ENCODE measurements around the gene TEX48. TPM values are rescaled to one million over a fixed set of nuclear protein-coding genes. Genes with fewer than 3 reads are reported as not detected.

Gene TEX48
- polyA plus RNA-seq, 1 donor, result not detected

DNA sequence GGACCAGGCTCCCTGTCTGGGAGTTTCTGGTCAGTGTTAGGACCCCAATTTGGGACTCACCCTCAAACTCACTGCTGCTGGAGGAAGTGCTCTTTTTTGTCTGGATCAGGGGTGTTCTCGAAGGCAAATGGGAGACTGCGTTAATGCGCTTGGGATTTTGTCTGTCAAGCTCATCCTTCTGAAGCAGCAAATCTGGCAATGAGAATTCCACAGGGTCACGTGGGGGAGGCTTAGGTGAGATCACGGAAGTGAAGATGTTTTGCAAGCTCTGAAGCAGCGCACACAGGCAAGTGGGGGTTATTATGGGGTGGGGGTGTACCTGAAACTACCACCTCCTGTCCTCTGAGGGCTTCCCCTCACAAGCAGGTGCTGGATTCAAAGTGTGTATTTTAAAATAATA, 13.8 kb downstream of the TEX48 start:
- WGBS (ENCODE audit: insufficient coverage, low lambda C conversion rate), result no CpG with 5 or more reads among the region's 6 CpGs
- H3K27me3 ChIP-seq (ENCODE audit: control insufficient read depth, insufficient read depth, low read length), result no peaks in the 10 kb centered on the region

GRCh38 chr9:114666851-114667250, 15.1 kb downstream of the TEX48 start:
- H3K27me3 ChIP-seq (ENCODE audit: control insufficient read depth, insufficient read depth, low read length), result no peaks in the 10 kb centered on the region
- WGBS (ENCODE audit: insufficient coverage, low lambda C conversion rate), result no CpG with 5 or more reads among the region's 4 CpGs
- H3K36me3 ChIP-seq (ENCODE audit: control insufficient read depth, insufficient read depth, low read length), result no peaks in the 10 kb centered on the region
- no peak for DNase-seq
- no peak overlapping the region for H3K27ac ChIP-seq (ENCODE audit: low read length)
- H3K4me3 ChIP-seq (ENCODE audit: low read length), result no peak overlapping the region
- no peaks in the 10 kb centered on the region for H3K4me1 ChIP-seq (ENCODE audit: control insufficient read depth, insufficient read depth, low read length)
- no peaks in the 10 kb centered on the region for H3K9me3 ChIP-seq (ENCODE audit: control insufficient read depth, low read depth, low read length)

More for the DNA sequence above, 13.8 kb downstream of the TEX48 start:
- no peaks in the 10 kb centered on the region for H3K36me3 ChIP-seq (ENCODE audit: control insufficient read depth, insufficient read depth, low read length)
- no peaks in the 10 kb centered on the region for H3K4me1 ChIP-seq (ENCODE audit: control insufficient read depth, insufficient read depth, low read length)
- H3K9me3 ChIP-seq (ENCODE audit: control insufficient read depth, low read depth, low read length), result no peaks in the 10 kb centered on the region
- H3K27ac ChIP-seq (ENCODE audit: low read length), result no peak overlapping the region
- no peak for DNase-seq
- no peak overlapping the region for H3K4me3 ChIP-seq (ENCODE audit: low read length)

- Histone ChIP-seq H3K27me3 (ENCODE audit: control insufficient read depth, insufficient read depth, low read length) (no peaks in the 10 kb centered on the region), H3K4me3 (ENCODE audit: low read length) (no peak overlapping the region), H3K36me3 (ENCODE audit: control insufficient read depth, insufficient read depth, low read length) (no peaks in the 10 kb centered on the region), H3K4me1 (ENCODE audit: control insufficient read depth, insufficient read depth, low read length) (no peaks in the 10 kb centered on the region), H3K9me3 (ENCODE audit: control insufficient read depth, low read depth, low read length) (no peaks in the 10 kb centered on the region), H3K27ac (ENCODE audit: low read length) (no peak overlapping the region)
- WGBS (ENCODE audit: insufficient coverage, low lambda C conversion rate), result no CpG with 5 or more reads among the region's 5 CpGs
- DNase-seq, result no peak
Observed at GRCh38 chr9:114666401-114666800, 15.6 kb downstream of the TEX48 start.

DNA sequence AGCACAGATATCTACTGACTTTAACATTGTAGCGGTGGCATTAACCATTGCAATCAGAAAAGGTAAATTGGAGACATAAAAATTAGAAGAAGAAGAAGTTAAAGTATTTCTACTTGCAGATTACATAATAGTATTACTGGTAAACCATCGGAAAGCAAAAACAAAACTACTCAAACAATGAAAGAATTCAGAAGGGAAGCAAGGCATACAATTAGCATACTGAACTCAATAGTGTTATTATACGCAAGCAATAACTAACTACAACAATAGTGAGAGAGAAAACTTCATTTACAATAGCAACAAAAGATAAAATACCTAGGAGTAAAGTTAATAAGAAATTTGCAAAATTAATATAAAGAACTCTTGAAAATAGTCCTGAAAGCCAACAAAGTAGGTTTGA, 17.8 kb downstream of the TEX48 start:
- H3K4me3 ChIP-seq (ENCODE audit: low read length), result no peak overlapping the region
- WGBS (ENCODE audit: insufficient coverage, low lambda C conversion rate), result 80% methylated on average over 2 of the region's 3 CpGs

GRCh38 chr9:114662081-114662989, 19.7 kb downstream of the TEX48 start:
- H3K4me3 ChIP-seq (ENCODE audit: low read length), result no peak overlapping the region

More for the DNA sequence above, 17.8 kb downstream of the TEX48 start:
- no peak for DNase-seq
- Histone ChIP-seq H3K36me3 (ENCODE audit: control insufficient read depth, insufficient read depth, low read length) (no peaks in the 10 kb centered on the region), H3K9me3 (ENCODE audit: control insufficient read depth, low read depth, low read length) (no peaks in the 10 kb centered on the region), H3K27ac (ENCODE audit: low read length) (no peak overlapping the region), H3K27me3 (ENCODE audit: control insufficient read depth, insufficient read depth, low read length) (no peaks in the 10 kb centered on the region), H3K4me1 (ENCODE audit: control insufficient read depth, insufficient read depth, low read length) (no peaks in the 10 kb centered on the region)

DNA sequence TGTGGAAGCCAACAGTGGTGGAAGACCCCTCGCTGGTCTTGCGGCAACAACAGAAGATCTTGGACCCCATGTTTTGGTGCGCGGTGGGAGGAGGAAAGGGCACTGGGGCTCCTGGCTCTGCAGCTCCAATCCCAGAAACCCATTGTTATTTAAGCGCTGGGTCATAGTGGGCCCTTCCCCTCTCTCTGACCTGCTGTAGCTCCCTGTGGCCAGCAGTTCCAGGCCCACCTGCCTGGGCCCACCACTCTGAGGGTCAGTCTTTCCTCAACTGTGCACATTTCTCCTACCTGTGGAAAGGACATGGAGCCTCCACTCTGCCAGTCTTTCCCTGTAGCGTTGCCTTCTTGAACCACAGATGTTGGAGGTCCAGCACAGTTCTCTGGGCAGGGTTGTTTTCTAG, 24.3 kb downstream of the TEX48 start, which contains the start of gene TEX53:
Gene TEX53 (minus strand): TSS at position 101 of the 400 bp plus-strand sequence. CDS start 31 bp downstream, at position 70.
- Histone ChIP-seq H3K9me3 (ENCODE audit: control insufficient read depth, low read depth, low read length) (no peaks in the 10 kb centered on the region), H3K4me1 (ENCODE audit: control insufficient read depth, insufficient read depth, low read length) (no peaks in the 10 kb centered on the region), H3K36me3 (ENCODE audit: control insufficient read depth, insufficient read depth, low read length) (no peaks in the 10 kb centered on the region), H3K27ac (ENCODE audit: low read length) (no peak within 1 kb of the TSS), H3K4me3 (ENCODE audit: low read length) (no peak within 1 kb of the TSS), H3K27me3 (ENCODE audit: control insufficient read depth, insufficient read depth, low read length) (no peaks in the 10 kb centered on the region)
- no peak for DNase-seq
- WGBS (ENCODE audit: insufficient coverage, low lambda C conversion rate), result no CpG with 5 or more reads among the region's 6 CpGs

More at GRCh38 chr9:114662081-114662989, 19.7 kb downstream of the TEX48 start:
- Histone ChIP-seq H3K27ac (ENCODE audit: low read length) (no peak overlapping the region), H3K36me3 (ENCODE audit: control insufficient read depth, insufficient read depth, low read length) (no peaks in the 10 kb centered on the region), H3K27me3 (ENCODE audit: control insufficient read depth, insufficient read depth, low read length) (no peaks in the 10 kb centered on the region), H3K4me1 (ENCODE audit: control insufficient read depth, insufficient read depth, low read length) (no peaks in the 10 kb centered on the region), H3K9me3 (ENCODE audit: control insufficient read depth, low read depth, low read length) (no peaks in the 10 kb centered on the region)
- DNase-seq, result peak; percentile 11 to 13
- WGBS (ENCODE audit: insufficient coverage, low lambda C conversion rate), result no CpG with 5 or more reads among the region's 10 CpGs

- no peak overlapping the region for H3K4me3 ChIP-seq (ENCODE audit: low read length)
- H3K27ac ChIP-seq (ENCODE audit: low read length), result no peak overlapping the region
- no peaks in the 10 kb centered on the region for H3K4me1 ChIP-seq (ENCODE audit: control insufficient read depth, insufficient read depth, low read length)
- H3K9me3 ChIP-seq (ENCODE audit: control insufficient read depth, low read depth, low read length), result no peaks in the 10 kb centered on the region
- no peak for DNase-seq
- 100% methylated on average over 1 of the region's 12 CpGs for WGBS (ENCODE audit: insufficient coverage, low lambda C conversion rate)
- H3K27me3 ChIP-seq (ENCODE audit: control insufficient read depth, insufficient read depth, low read length), result no peaks in the 10 kb centered on the region
- no peaks in the 10 kb centered on the region for H3K36me3 ChIP-seq (ENCODE audit: control insufficient read depth, insufficient read depth, low read length)
Observed at GRCh38 chr9:114656301-114656700, 25.7 kb downstream of the TEX48 start.

DNA sequence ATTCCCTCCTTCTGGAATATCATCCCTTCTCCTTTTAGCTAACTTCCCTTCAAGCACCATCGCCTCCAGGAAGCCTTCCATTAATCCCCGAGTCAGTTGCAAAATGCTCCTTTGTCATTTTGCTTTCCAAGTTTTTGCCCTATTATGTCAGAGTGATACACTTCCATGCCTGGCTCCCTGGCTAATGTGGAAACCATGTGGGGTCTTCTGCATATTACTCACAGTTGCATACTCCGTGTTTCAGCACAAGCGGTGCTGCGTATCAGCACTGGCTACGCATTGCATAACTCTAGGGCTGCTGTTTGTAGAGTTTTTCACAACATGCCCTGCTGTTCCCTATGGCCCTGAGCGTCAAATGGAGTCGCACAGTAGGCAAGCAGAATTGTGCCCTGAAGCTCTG, 26.3 kb downstream of the TEX48 start:
- no peaks in the 10 kb centered on the region for H3K36me3 ChIP-seq (ENCODE audit: control insufficient read depth, insufficient read depth, low read length)
- no peaks in the 10 kb centered on the region for H3K27me3 ChIP-seq (ENCODE audit: control insufficient read depth, insufficient read depth, low read length)
- DNase-seq, result no peak
- no peak overlapping the region for H3K27ac ChIP-seq (ENCODE audit: low read length)
- no peak overlapping the region for H3K4me3 ChIP-seq (ENCODE audit: low read length)
- 100% methylated on average over 2 of the region's 8 CpGs for WGBS (ENCODE audit: insufficient coverage, low lambda C conversion rate)
- H3K4me1 ChIP-seq (ENCODE audit: control insufficient read depth, insufficient read depth, low read length), result no peaks in the 10 kb centered on the region
- H3K9me3 ChIP-seq (ENCODE audit: control insufficient read depth, low read depth, low read length), result no peaks in the 10 kb centered on the region

- H3K4me1 ChIP-seq (ENCODE audit: control insufficient read depth, insufficient read depth, low read length), result no peaks in the 10 kb centered on the region
- WGBS (ENCODE audit: insufficient coverage, low lambda C conversion rate), result no CpG with 5 or more reads among the region's 6 CpGs
- H3K9me3 ChIP-seq (ENCODE audit: control insufficient read depth, low read depth, low read length), result no peaks in the 10 kb centered on the region
- H3K27me3 ChIP-seq (ENCODE audit: control insufficient read depth, insufficient read depth, low read length), result no peaks in the 10 kb centered on the region
- H3K36me3 ChIP-seq (ENCODE audit: control insufficient read depth, insufficient read depth, low read length), result no peaks in the 10 kb centered on the region
- no peak overlapping the region for H3K27ac ChIP-seq (ENCODE audit: low read length)
- peak; percentile 48 to 52 for DNase-seq
- no peak overlapping the region for H3K4me3 ChIP-seq (ENCODE audit: low read length)
Observed at GRCh38 chr9:114653556-114654159, 28.3 kb downstream of the TEX48 start.

DNA sequence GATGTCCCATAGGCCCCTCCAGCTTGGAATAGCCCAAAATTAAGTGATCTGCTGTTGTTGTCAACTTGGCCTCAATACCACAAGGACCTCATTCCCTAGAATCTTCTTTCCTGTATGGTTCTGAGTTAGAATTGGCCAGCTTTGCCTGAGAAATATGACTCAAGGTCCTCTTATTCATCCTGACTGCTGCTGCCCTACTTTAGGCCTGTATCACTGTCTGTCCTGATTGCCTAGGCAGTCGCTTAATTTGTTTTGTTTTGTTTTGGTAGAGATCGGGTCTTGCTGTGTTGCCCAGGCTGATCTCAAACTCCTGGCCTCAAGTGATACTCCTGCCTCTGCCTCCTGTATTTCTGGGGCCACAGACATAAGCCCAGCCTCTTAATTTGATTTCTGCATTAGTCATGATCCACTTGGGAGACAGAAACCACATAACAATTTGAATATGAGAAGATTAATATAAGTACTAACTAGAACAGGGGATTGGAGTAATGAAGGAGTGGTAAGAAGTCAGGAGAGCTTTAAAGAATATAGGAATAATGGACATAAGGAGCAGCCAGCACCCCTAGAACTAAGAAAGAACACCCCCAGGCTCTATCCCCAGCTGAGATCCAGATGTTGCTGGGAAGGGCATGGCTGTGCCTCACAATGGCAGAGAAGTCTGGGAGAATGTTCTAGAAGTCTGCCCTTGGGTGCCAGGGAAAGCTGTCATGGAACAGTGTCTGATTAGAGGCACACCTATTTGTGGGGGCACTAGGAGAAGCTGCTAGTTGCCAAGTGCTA, 29.0 kb downstream of the TEX48 start:
- 100% methylated on average over 1 of the region's 2 CpGs for WGBS (ENCODE audit: insufficient coverage, low lambda C conversion rate)
- H3K4me1 ChIP-seq (ENCODE audit: control insufficient read depth, insufficient read depth, low read length), result no peaks in the 10 kb centered on the region

More for the DNA sequence above, 29.0 kb downstream of the TEX48 start:
- no peak for DNase-seq
- Histone ChIP-seq H3K36me3 (ENCODE audit: control insufficient read depth, insufficient read depth, low read length) (no peaks in the 10 kb centered on the region), H3K27ac (ENCODE audit: low read length) (no peak overlapping the region), H3K27me3 (ENCODE audit: control insufficient read depth, insufficient read depth, low read length) (no peaks in the 10 kb centered on the region), H3K4me3 (ENCODE audit: low read length) (no peak overlapping the region), H3K9me3 (ENCODE audit: control insufficient read depth, low read depth, low read length) (no peaks in the 10 kb centered on the region)

Data from large intestine (tissue), 3 donors.